BJ (cell line): ENCODE data around the gene RBFOX1. TPM values are rescaled to one million over a fixed set of nuclear protein-coding genes. Genes with fewer than 3 reads are reported as not detected.
"Not testable (repeated sequence)": the region's sequence is repeated elsewhere in the genome, so short reads cannot be mapped to it uniquely, and the experiment has no call there.

Experiments used
- CTCF ChIA-PET: fragments of 350-600 bp; formaldehyde crosslinking; extraction: SDS; loops from one replicate; lab custom pipeline; 2021; ENCODE audit warnings: antibody characterized with exemption, inconsistent platforms; lab: Yijun Ruan, JAX
- POLR2A ChIA-PET: fragments of 300-600 bp; sonication (Branson Sonifier 250); formaldehyde crosslinking; extraction: SDS; loops from one replicate; lab custom pipeline; 2021; ENCODE audit warnings: antibody characterized with exemption; lab: Charles Lee
- DNase-seq: peaks from one replicate; pipeline ENCODE4 v3.0.0-alpha.2; 2011; ENCODE audit warnings: low read depth
- H3K27me3 ChIP-seq: 2 replicates; pipeline ENCODE4 v1.6.0; 2011; ENCODE audit warnings: low read length; ENCODE audit not compliant: control insufficient read depth, insufficient read depth
- H3K36me3 ChIP-seq: 2 replicates; pipeline ENCODE4 v1.5.1; 2011; ENCODE audit warnings: low read length; ENCODE audit not compliant: control insufficient read depth, insufficient read depth
- H3K4me3 ChIP-seq: 2 replicates; pipeline ENCODE4 v1.5.1; 2011; ENCODE audit warnings: low read depth, mild to moderate bottlenecking, control low read depth, low read length
- polyA plus RNA-seq: library from polyadenylated mRNA; depleted of rRNA; stranded (reverse); fragments of >200 nt; gene quantifications from 2 replicates; pipeline ENCODE4 v1.2.3, GENCODE V29; 2011
- TF ChIP-seq, protein P1 (sequence below): IDR thresholded peaks from 2 replicates; pipeline ENCODE4 v1.5.1; 2011; ENCODE audit warnings: low read depth, mild to moderate bottlenecking, control low read depth, inconsistent platforms, low read length, moderate library complexity; ENCODE audit not compliant: insufficient read depth

The RBFOX1 gene
- polyA plus RNA-seq, 1 experiment: not detected

DNA sequence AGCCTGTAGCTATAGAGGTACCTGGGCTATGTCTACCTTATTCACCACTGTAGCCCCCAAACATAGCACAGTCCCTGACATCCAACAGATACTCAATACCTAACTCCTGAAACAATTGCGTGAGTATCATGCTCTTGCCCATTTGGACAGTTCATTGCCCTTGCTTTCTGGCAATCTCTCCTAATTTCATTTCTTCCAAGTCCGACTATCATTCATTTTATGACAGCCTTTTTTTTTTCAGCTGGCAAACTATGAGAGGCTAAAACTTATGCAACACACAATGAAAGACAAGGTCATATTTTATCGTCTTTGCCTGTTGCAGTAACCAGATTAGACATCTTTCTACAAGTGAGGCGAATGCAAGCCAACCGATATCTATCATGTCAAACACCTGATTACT lies 169.2 kb downstream of the RBFOX1 start:
- ChIA-PET POLR2A (no interaction called here), CTCF (no interaction called here)
- Histone ChIP-seq H3K27me3 (no peaks in the 10 kb centered on the region), H3K36me3 (no peaks in the 10 kb centered on the region), H3K4me3 (no peak overlapping the region)
- DNase-seq: no peak
- TF ChIP-seq, protein P1, sequence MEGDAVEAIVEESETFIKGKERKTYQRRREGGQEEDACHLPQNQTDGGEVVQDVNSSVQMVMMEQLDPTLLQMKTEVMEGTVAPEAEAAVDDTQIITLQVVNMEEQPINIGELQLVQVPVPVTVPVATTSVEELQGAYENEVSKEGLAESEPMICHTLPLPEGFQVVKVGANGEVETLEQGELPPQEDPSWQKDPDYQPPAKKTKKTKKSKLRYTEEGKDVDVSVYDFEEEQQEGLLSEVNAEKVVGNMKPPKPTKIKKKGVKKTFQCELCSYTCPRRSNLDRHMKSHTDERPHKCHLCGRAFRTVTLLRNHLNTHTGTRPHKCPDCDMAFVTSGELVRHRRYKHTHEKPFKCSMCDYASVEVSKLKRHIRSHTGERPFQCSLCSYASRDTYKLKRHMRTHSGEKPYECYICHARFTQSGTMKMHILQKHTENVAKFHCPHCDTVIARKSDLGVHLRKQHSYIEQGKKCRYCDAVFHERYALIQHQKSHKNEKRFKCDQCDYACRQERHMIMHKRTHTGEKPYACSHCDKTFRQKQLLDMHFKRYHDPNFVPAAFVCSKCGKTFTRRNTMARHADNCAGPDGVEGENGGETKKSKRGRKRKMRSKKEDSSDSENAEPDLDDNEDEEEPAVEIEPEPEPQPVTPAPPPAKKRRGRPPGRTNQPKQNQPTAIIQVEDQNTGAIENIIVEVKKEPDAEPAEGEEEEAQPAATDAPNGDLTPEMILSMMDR: no peak

DNA sequence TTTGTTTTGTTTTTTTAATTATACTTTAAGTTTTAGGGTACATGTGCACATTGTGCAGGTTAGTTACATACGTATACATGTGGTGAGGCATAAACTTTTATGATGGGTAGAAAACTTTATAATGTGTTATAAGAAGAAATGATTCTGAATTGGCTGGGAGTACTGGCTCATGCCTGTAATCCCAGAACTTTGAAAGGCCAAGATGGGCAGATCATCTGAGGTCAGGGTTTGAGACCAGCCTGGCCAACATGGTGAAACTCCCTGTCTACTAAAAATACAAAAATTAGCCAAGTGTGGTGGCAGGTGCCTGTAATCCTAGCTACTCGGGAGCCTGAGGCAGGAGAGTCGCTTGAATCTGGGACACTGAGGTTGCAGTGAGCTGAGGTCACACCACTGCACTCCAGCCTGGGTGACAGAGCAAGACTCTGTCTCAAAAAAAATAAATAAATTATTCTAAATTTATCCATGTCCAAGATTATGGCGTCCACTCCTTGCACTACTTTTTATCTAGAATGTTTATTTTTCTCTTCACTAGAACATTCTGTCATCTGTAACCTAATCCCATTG lies 170.0 kb downstream of the RBFOX1 start:
- POLR2A ChIA-PET, H3K36me3 ChIP-seq, H3K27me3 ChIP-seq, DNase-seq, CTCF ChIA-PET, H3K4me3 ChIP-seq: not testable (repeated sequence)

DNA sequence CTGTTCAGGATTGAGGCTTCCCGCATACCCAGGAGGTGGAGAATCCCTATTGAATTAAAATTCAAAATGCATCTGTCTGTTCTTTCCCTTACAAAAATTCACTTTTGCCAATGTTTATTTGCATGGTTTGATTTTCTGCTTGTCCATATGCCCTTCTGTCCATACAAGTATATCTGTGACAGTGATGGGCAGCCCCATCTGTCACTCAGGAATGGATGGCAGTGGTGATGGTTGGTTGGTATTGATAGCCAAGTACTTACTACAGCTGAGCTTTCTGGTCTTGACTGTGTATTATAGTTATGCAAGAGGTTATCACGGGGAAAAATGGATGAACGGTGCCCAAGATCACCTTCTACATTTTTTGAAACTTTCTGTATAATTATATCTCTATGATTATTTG lies 171.0 kb downstream of the RBFOX1 start:
- CTCF ChIA-PET: no interaction called here
- no peak overlapping the region for H3K4me3 ChIP-seq
- DNase-seq: no peak
- no peaks in the 10 kb centered on the region for H3K36me3 ChIP-seq
- POLR2A ChIA-PET: no interaction called here
- H3K27me3 ChIP-seq: no peaks in the 10 kb centered on the region
- TF ChIP-seq, protein P1: no peak

DNA sequence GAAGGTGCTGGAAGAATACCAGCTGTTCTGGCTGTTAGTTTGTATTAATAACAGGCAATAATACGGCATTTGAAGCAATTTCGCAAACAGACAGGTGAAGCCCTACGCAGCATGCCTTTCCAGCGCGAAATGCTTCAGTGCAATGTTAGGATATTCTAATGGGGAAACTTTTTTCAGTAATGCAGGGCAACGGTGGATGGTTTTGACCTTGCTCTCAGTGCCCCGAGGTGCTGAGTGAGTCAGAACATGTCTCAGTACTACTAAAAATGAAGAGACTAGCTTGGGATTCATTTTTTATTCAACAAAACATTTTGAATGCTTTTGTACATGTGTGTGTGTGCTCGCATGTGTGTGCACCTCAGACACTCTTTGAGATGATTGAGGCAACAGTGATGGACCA lies 172.2 kb downstream of the RBFOX1 start:
- Histone ChIP-seq H3K4me3 (no peak overlapping the region), H3K36me3 (no peaks in the 10 kb centered on the region), H3K27me3 (no peaks in the 10 kb centered on the region)
- DNase-seq: no peak
- CTCF ChIA-PET: no interaction called here
- TF ChIP-seq, protein P1: no peak
- POLR2A ChIA-PET: no interaction called here

DNA sequence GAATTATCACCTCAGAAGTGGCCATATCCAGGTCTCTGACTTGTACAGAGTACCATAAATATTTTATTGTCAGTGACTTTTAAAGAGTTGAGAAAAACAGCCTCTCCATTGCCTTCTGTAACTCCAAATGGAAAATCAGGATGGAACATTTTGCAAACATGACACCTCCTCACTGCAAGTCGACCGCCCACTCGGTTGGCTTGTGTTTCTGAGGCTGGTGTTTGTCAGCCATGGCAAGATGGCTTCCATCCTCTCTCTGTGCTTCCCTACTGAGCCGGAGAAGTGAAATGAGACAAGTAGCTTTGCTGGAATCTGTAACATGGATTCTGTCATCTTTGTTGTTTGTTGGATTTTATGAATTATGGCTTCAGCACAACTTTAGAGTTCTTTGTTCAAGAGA lies 172.8 kb downstream of the RBFOX1 start:
- ChIA-PET CTCF (no interaction called here), POLR2A (no interaction called here)
- TF ChIP-seq, protein P1: no peak
- no peaks in the 10 kb centered on the region for H3K36me3 ChIP-seq
- H3K4me3 ChIP-seq: no peak overlapping the region
- no peak for DNase-seq
- no peaks in the 10 kb centered on the region for H3K27me3 ChIP-seq

DNA sequence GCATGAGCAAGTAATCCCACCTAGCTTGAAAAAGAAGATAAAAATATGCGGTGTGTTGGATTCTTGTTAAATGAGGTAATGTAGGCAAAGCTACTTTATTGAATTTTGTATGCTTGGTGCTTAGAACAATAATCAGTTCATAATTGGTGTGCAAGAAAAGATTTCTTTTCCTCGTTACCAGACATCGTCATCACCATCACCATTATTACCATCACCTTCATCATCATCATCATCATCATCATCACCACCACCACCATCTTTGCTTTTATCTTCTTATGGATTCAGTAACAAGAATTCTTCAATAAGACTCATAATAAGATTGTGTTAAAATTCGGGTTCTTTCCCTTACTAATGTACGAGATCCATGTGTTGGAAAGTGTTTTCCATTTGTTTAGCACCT lies 173.7 kb downstream of the RBFOX1 start:
- TF ChIP-seq, protein P1: no peak
- no peaks in the 10 kb centered on the region for H3K27me3 ChIP-seq
- no peak overlapping the region for H3K4me3 ChIP-seq
- no peak for DNase-seq
- CTCF ChIA-PET: no interaction called here
- H3K36me3 ChIP-seq: no peaks in the 10 kb centered on the region
- POLR2A ChIA-PET: no interaction called here
